Gastroesophageal sphincter (tissue), 3 donors: ENCODE results near the gene SURF4.

Source experiments
- CTCF ChIP-seq, 4 experiments: fragments of 200-600 bp in 2 of 4; fragments of 450-650 bp in 2 of 4; sonication (generic) in 1 of 4; IDR thresholded peaks; one replicate each; pipeline ENCODE4 v1.5.1; 2017 to 2019; ENCODE audit warnings: antibody characterized with exemption in 4 of 4, mild to moderate bottlenecking in 2 of 4, moderate library complexity in 2 of 4
- EP300 ChIP-seq: sonication (generic); formaldehyde crosslinking; IDR thresholded peaks from one replicate; pipeline ENCODE4 v1.6.1; 2017; ENCODE audit warnings: antibody characterized with exemption, mild to moderate bottlenecking
- POLR2A ChIP-seq, 2 donors: fragments of 450-650 bp; IDR thresholded peaks; one replicate each; pipeline ENCODE4 v1.6.1; 2017; ENCODE audit warnings: antibody characterized with exemption in 2 of 2, mild to moderate bottlenecking in 2 of 2, moderate library complexity in 1 of 2
- POLR2AphosphoS5 ChIP-seq: sonication (generic); formaldehyde crosslinking; IDR thresholded peaks from one replicate; pipeline ENCODE4 v1.6.1; 2017; ENCODE audit warnings: antibody characterized with exemption

DNA sequence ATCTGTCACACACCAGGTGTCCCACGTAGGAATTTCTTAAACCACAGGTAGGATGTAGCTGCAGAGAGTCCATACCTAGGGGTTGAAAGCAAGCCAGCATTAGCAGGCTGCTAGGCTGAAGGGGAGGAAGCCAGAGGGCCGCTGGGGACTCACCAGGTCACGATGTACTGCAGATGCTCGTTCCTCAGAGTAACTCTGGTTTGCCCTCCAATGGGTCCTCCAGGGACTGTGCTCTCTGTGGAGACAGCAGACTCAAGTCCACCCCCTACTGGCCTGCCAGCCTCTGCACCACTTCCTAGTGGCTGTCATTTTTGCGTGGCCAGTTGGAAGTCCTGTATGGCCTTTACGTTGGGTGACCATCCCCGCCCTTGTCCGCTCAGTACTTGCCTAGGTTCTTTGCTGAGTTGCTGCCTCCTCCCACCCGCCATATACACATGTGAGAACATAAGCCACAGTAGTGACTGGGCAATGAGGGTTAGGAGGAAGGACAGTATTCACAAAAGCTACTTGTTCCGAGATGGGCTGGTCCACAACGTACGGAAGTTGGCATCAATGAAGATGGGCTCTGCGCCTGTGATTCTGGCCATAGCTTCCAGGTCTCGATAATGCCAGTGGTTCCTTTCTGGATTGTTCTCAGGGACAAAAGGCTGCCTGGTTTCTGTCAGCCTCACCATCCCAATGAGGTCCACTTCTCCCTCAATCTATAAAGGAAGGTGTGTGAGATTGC, 23.8 kb downstream of the SURF4 start:
- TF ChIP-seq CTCF (IDR thresholded peaks at IDR 0.05) = peak in 2 of 4 experiments; percentile 28 to 37
- no peak for TF ChIP-seq EP300
- no peak for TF ChIP-seq POLR2AphosphoS5
- TF ChIP-seq POLR2A (IDR thresholded peaks at IDR 0.05) = no peak
